Right atrium auricular region (tissue), 2 donors: ENCODE results near the gene HERC3. TPM values are rescaled to one million over a fixed set of nuclear protein-coding genes. Genes with fewer than 3 reads are reported as not detected.

Experiments
- DNase-seq: peaks from one replicate; pipeline ENCODE4 v3.0.0-alpha.2; 2019; ENCODE audit warnings: low spot score
- H3K27ac ChIP-seq, 2 donors: fragments of 200-600 bp; sonication (generic); 1 replicate in 1 of 2; 2 replicates in 1 of 2; pipeline ENCODE4 v1.5.1; 2016 to 2019
- H3K27me3 ChIP-seq, 2 donors: fragments of 200-600 bp; sonication (generic); one replicate each; pipeline versions ENCODE4 v1.5.1 to v1.6.0; 2017 to 2019
- H3K36me3 ChIP-seq: fragments of 200-600 bp; sonication (generic); one replicate; pipeline ENCODE4 v1.5.1; 2016
- H3K4me1 ChIP-seq, 2 donors: fragments of 200-600 bp; sonication (generic); one replicate each; pipeline versions ENCODE4 v1.5.1 to v1.6.0; 2017 to 2019
- H3K4me3 ChIP-seq, 2 donors: fragments of 200-600 bp; sonication (generic); 1 replicate in 1 of 2; 2 replicates in 1 of 2; pipeline ENCODE4 v1.5.1; 2017 to 2019; ENCODE audit warnings: mild to moderate bottlenecking in 1 of 2, moderate library complexity in 1 of 2
- H3K9me3 ChIP-seq, 2 donors: fragments of 200-600 bp; sonication (generic); one replicate each; pipeline ENCODE4 v1.5.1; 2019
- total RNA-seq, 2 donors: library from RNA; depleted of rRNA; stranded (reverse); fragments of >200 nt; gene quantifications; one replicate each; pipeline ENCODE4 v1.1.0, GENCODE V29; 2016
- TF ChIP-seq, protein P1 (sequence below), 2 donors: fragments of 200-600 bp; sonication (generic); IDR thresholded peaks; one replicate each; pipeline ENCODE4 v1.5.1; 2019; ENCODE audit warnings: antibody characterized with exemption in 2 of 2

The HERC3 gene
- total RNA-seq, 2 donors from 2014 or later = 27.4 to 36.2 TPM

GRCh38 chr4:88751258-88752075, 159.2 kb downstream of the HERC3 start:
- TF ChIP-seq, protein P1, sequence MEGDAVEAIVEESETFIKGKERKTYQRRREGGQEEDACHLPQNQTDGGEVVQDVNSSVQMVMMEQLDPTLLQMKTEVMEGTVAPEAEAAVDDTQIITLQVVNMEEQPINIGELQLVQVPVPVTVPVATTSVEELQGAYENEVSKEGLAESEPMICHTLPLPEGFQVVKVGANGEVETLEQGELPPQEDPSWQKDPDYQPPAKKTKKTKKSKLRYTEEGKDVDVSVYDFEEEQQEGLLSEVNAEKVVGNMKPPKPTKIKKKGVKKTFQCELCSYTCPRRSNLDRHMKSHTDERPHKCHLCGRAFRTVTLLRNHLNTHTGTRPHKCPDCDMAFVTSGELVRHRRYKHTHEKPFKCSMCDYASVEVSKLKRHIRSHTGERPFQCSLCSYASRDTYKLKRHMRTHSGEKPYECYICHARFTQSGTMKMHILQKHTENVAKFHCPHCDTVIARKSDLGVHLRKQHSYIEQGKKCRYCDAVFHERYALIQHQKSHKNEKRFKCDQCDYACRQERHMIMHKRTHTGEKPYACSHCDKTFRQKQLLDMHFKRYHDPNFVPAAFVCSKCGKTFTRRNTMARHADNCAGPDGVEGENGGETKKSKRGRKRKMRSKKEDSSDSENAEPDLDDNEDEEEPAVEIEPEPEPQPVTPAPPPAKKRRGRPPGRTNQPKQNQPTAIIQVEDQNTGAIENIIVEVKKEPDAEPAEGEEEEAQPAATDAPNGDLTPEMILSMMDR (IDR thresholded peaks at IDR 0.05) = no peak
- peaks cover 48% of the 10 kb centered on the region for H3K36me3 ChIP-seq
- no peak overlapping the region for H3K4me3 ChIP-seq
- peaks cover 0 to 2% of the 10 kb centered on the region in 2 donors for H3K4me1 ChIP-seq
- no peak for DNase-seq
- H3K27ac ChIP-seq = no peak overlapping the region
- H3K9me3 ChIP-seq = no peaks in the 10 kb centered on the region
- H3K27me3 ChIP-seq = no peaks in the 10 kb centered on the region

DNA sequence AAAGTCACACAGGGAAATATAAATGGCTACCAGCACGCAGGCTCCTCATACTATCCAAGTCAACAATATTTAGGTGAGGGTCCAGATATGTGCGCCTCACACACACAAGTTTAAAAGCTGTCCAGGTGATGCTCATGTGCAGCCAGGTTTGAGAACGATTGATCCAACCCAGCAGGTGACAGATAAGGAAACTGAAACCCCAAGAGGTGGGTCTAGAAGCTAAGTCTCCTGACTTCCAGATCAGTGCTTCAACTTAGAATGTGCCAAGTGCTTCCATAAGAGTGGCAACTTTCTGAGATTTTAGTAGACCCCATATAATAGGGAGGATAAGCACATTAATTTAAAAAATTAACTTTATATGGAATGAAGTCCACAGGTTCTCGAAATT, 159.8 kb downstream of the HERC3 start:
- Histone ChIP-seq H3K27me3 (no peaks in the 10 kb centered on the region), H3K27ac (no peak overlapping the region), H3K9me3 (no peaks in the 10 kb centered on the region), H3K36me3 (peaks cover 43% of the 10 kb centered on the region), H3K4me3 (no peak overlapping the region), H3K4me1 (no peaks in the 10 kb centered on the region)
- TF ChIP-seq, protein P1 (IDR thresholded peaks at IDR 0.05) = no peak
- no peak for DNase-seq

DNA sequence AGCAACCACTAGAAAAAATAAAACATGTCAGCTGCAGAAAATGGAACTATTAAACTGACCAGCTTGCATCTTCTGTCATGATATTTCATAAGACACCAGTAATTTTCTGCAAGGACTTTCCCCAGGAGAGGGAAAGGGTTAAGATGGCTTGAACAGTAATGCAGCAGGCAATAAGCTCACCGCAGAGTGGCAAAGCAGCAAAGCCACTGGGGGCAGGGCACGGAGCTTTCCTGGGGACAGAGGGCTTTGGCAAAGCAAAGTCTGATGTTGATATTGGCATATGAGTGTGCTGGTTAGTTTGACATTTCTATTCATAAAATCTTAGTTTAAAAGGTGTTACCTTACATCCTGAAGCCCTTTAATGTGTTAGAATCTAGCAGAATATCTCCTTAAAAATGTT, 160.5 kb downstream of the HERC3 start:
- Histone ChIP-seq H3K4me1 (no peaks in the 10 kb centered on the region), H3K27ac (no peak overlapping the region), H3K27me3 (no peaks in the 10 kb centered on the region), H3K36me3 (peaks cover 36% of the 10 kb centered on the region), H3K4me3 (no peak overlapping the region), H3K9me3 (no peaks in the 10 kb centered on the region)
- DNase-seq = no peak
- TF ChIP-seq, protein P1 (IDR thresholded peaks at IDR 0.05) = no peak

DNA sequence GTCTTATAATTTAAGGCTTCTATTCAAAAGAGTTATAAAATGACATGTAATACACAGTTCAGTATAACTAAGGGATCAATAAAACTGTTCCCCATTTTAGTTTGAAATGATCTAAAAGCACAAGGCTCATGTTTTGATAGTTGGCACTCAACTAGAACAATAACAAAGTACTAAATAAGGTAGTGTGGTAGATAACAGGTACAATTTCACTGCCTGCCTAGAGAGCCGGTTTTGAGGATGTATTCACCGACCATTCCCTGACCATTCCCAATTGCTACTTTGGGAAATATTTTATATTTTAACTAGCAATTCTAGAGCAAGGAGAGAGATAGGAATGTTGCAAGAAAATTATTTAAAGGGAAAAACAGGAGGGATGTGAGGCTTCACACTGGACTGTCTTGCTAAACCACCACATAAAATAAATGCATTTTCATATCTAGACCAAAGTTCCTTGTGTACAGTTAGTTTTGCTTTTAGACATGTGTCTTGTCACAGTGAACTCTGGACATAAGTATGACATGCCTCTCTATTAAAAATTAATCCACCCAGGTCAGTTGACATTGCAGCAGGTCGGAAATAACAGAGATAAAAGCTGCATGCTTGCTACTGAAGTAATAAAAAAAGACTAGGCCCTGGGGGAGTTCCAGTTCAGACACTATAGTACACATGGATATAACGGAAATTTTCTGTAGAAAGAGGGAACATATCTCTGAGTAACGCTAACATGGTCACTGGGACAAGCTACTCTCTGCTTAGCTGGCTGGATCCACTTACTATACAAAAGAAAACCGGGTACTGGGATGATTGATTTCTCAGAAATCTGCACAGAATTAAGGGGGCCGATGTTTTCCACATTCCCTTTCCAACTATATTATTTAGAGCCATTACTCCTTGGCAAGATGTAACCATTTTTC, 161.6 kb downstream of the HERC3 start:
- Histone ChIP-seq H3K4me1 (peaks cover 0 to 1% of the 10 kb centered on the region in 2 donors), H3K4me3 (no peak overlapping the region), H3K9me3 (no peaks in the 10 kb centered on the region), H3K27me3 (no peaks in the 10 kb centered on the region), H3K36me3 (peaks cover 24% of the 10 kb centered on the region), H3K27ac (no peak overlapping the region)
- DNase-seq = no peak
- TF ChIP-seq, protein P1 (IDR thresholded peaks at IDR 0.05) = no peak

GRCh38 chr4:88754796-88755195, 162.5 kb downstream of the HERC3 start:
- peaks cover 0 to 6% of the 10 kb centered on the region in 2 donors for H3K4me1 ChIP-seq
- peaks cover 15% of the 10 kb centered on the region for H3K36me3 ChIP-seq
- H3K4me3 ChIP-seq = no peak overlapping the region
- TF ChIP-seq, protein P1 (IDR thresholded peaks at IDR 0.05) = no peak
- DNase-seq = no peak
- H3K27me3 ChIP-seq = no peaks in the 10 kb centered on the region
- H3K27ac ChIP-seq = no peak overlapping the region
- no peaks in the 10 kb centered on the region for H3K9me3 ChIP-seq
